Upper lobe of left lung (tissue), 4 donors: ENCODE results near the gene KIAA2012.

Source experiments
- CTCF ChIP-seq, 6 experiments: fragments of 450-650 bp in 4 of 6; fragments of 200-600 bp in 2 of 6; sonication (generic) in 2 of 6; IDR thresholded peaks; one replicate each; pipeline ENCODE4 v1.5.1; 2016 to 2019; ENCODE audit warnings: antibody characterized with exemption in 6 of 6
- POLR2AphosphoS5 ChIP-seq, 2 donors: sonication (generic); formaldehyde crosslinking; IDR thresholded peaks; one replicate each; pipeline ENCODE4 v1.5.1; 2017; ENCODE audit warnings: antibody characterized with exemption in 2 of 2

DNA sequence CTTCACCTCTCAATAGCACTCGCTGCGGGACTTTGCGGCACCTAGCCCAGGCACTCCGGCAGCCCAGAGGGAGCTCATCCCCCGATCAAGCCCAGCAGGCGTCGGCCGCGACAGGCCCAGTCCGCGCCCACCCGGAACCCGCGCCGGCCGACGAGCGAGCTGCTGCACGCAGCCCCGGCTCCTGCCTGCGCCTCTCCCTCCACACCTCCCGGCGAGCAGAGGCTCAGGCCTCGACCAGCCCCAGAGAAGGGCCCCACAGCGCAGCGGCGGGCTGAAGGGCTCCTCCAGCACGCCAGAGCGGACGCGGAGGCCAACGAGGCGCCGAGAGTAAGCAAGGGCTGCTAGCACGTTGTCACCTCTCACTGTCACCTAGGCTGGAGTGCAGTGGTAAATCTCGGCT lies 63.5 kb downstream of the KIAA2012 start:
- no peak for TF ChIP-seq CTCF (IDR thresholded peaks at IDR 0.05)
- TF ChIP-seq POLR2AphosphoS5 (IDR thresholded peaks at IDR 0.05), result no peak
